Measurements from ENCODE around the gene FAS. TPM values are rescaled to one million over a fixed set of nuclear protein-coding genes. Genes with fewer than 3 reads are reported as not detected.

The FAS gene
- total RNA-seq, 1 experiment from 2014 or later = 55.7 TPM

- DNase-seq (ENCODE audit: low read depth) = no peak
Observed at GRCh38 chr10:89035461-89035860, 44.9 kb downstream of the FAS start.

- no peak for DNase-seq (ENCODE audit: low read depth)
Observed at GRCh38 chr10:89037096-89037495, 46.5 kb downstream of the FAS start.

- no peak for DNase-seq (ENCODE audit: low read depth)
Observed at GRCh38 chr10:89042562-89042961, 52.0 kb downstream of the FAS start.

- no peak for DNase-seq (ENCODE audit: low read depth)
Observed at GRCh38 chr10:89043052-89043451, 52.5 kb downstream of the FAS start.

GRCh38 chr10:89047397-89047796 is 56.8 kb downstream of the FAS start:
- no peak for DNase-seq (ENCODE audit: low read depth)

DNA sequence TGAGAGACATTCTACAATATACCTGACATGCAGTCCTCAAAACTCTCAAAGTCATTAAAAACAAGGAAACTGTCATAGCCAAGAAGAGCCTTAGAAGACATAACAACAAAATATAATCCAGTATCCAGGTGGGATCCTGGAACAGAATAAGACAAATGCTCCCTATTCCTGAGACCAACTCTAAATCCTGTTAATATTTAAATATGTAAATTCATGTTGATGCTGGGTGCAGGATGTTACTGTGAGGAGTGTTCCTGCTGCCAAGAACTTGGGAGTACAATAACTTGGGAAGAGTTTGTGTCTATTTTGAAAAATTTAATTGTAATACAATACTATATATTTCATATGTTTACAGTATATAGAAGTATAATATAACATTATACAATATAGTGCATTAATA is 61.0 kb downstream of the FAS start:
- no peak for DNase-seq (ENCODE audit: low read depth)

GRCh38 chr10:89053555-89053954 is 63.0 kb downstream of the FAS start:
- DNase-seq (ENCODE audit: low read depth) = no peak

DNA sequence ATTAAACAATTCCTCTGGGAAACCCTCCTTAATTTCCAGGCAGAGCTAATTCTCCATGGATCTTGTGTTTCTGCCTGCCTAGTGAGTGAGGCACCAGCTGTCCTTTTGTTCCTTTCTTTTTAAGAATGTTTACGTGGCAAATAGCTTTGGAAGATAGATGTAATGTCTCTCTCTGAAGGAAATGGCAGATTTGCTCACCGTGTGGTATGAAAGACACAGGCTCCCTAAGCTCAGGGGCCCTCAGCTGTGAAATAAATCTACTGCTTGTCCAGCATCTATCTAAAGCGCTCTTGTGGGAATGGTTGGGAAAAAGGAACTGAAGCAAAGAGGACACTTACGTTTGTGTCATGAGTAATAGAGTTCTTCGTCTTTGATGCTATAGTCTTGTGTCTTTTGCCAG is 64.6 kb downstream of the FAS start:
- DNase-seq (ENCODE audit: low read depth) = no peak

DNA sequence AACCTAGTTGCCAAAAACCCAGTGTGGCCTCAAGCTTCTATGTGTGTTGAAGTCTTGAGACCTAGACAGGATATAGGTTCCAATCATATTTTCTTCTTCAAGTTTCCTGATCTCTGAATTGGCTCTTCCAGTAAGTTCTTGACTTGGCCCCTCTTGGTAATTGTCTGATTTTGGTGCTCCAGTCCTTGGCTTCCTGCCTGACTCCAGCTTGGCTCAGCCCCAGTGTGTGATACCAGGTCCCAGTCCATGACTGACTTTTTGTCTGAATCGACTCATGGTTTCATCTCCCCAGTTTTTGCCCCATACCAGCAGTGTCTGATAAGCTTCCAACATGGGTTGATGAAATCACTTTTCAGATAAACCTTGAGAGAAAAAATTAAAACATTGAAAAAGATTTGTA is 72.3 kb downstream of the FAS start:
- DNase-seq (ENCODE audit: low read depth) = no peak

DNA sequence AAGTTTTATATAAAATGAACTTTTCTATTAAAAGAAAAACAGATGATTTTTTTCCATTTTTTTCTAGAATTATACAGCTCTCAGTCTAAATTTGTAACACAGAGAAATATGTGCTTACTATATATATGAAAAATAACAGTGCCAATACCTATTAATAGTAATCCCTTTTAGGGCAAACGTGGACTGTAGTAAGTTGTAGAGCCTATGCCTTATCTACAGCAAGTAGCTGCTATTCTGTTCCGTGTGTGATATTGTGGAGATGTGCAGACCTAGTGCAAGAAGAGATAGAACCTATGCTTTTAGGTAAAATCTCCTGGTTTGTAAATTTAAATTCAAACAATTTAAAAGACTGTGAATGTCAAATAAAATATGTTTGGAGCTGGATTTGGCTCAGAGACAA is 72.9 kb downstream of the FAS start:
- DNase-seq (ENCODE audit: low read depth) = no peak

DNA sequence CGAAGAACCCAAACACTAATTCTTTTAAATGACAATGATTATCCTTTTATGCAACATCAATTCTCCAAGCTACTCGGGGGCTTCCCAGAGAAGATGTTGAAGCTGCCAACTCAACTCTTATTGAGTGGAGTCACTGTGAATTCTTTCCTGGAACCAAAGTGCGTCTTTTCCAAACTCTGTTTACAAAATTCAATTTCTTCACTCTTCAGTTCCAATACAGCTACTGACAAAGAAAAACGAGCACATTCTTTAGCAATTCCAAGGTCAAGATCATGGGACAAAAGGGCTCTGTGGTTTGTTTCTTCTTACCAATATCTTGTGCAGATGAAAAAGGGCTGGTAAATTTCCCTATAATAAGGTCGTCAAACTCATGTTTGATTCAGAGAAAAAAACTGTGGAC is 74.2 kb downstream of the FAS start:
- DNase-seq (ENCODE audit: low read depth) = no peak

Other genes starting within 250 kb of the FAS start
- not detected in 2 replicates for gene LIPN, start 230.8 kb upstream of the FAS start, total RNA-seq (2014; rRNA removed)
- not detected in 2 replicates for gene LIPM, start 188.1 kb upstream of the FAS start, total RNA-seq (2014; rRNA removed)
- gene ANKRD22, start 139.0 kb upstream of the FAS start, total RNA-seq (2014; rRNA removed) = 0.38 and 0.46 TPM in 2 replicates
- 57.1 and 69.0 TPM in 2 replicates for gene STAMBPL1, start 110.6 kb upstream of the FAS start, total RNA-seq (2014; rRNA removed)
- gene ACTA2, start 38.0 kb upstream of the FAS start, total RNA-seq (2014; rRNA removed) = 105 and 119 TPM in 2 replicates
- gene CH25H, start 216.5 kb downstream of the FAS start, total RNA-seq (2014; rRNA removed) = 0.06 TPM in 2 replicates

Measured in LHCN-M2 (cell line).